GM12878 (cell line): ENCODE measurements around the gene CCIN.

Source experiments
- BRCA1 ChIP-seq: IDR thresholded peaks from 2 replicates; pipeline ENCODE4 v1.6.1; 2011; ENCODE audit warnings: low read depth, low read length, improper control_type of control experiment
- DPF2 ChIP-seq: fragments of 450-650 bp; IDR thresholded peaks from 2 replicates; pipeline ENCODE4 v1.6.1; 2017; ENCODE audit warnings: mild to moderate bottlenecking
- EP300 ChIP-seq, 2 experiments: fragments of 150-350 bp in 1 of 2; IDR thresholded peaks; 2 replicates each; pipeline ENCODE4 v1.6.1; 2011 to 2012; ENCODE audit warnings: low read depth in 2 of 2, low read length in 2 of 2, borderline replicate concordance in 1 of 2, improper control_type of control experiment in 1 of 2, inconsistent platforms in 1 of 2; ENCODE audit not compliant: control insufficient read depth in 1 of 2
- FOXM1 ChIP-seq: IDR thresholded peaks from 2 replicates; pipeline ENCODE4 v1.6.1; 2012; ENCODE audit warnings: low read depth, mild to moderate bottlenecking, inconsistent platforms, low read length, moderate library complexity
- POLR2A ChIP-seq: IDR thresholded peaks from 2 replicates; pipeline ENCODE4 v1.6.1; 2011; ENCODE audit warnings: low read depth, mild to moderate bottlenecking, low read length
- RFX5 ChIP-seq: IDR thresholded peaks from 2 replicates; pipeline ENCODE4 v1.6.1; 2011; ENCODE audit warnings: low read depth, low read length, improper control_type of control experiment
- SP1 ChIP-seq: IDR thresholded peaks from one replicate; pipeline ENCODE4 v1.6.1; 2011; ENCODE audit warnings: low read depth, low read length
- YY1 ChIP-seq: IDR thresholded peaks from 2 replicates; pipeline ENCODE4 v1.6.1; 2011; ENCODE audit warnings: low read depth, mild to moderate bottlenecking, low read length
- ZZZ3 ChIP-seq: IDR thresholded peaks from 2 replicates; pipeline ENCODE4 v1.6.1; 2011; ENCODE audit warnings: low read depth; ENCODE audit not compliant: control insufficient read depth, insufficient read length
- TF ChIP-seq, protein P1 (sequence below), 3 experiments: IDR thresholded peaks in 2 of 3; conservative IDR thresholded peaks in 1 of 3; 2 replicates each; pipeline ENCODE4 v1.5.1; 2011; ENCODE audit warnings: low read depth in 3 of 3, low read length in 3 of 3, mild to moderate bottlenecking in 3 of 3, control low read depth in 2 of 3, moderate library complexity in 2 of 3, inconsistent platforms in 1 of 3, mixed read lengths in 1 of 3; ENCODE audit not compliant: control insufficient read depth in 2 of 3, insufficient read depth in 1 of 3; ENCODE audit errors: extremely low read depth in 1 of 3
- TF ChIP-seq, protein P2 (sequence below): IDR thresholded peaks from 2 replicates; pipeline ENCODE4 v1.6.1; 2012; ENCODE audit warnings: low read depth, low read length, improper control_type of control experiment
- TF ChIP-seq, protein P3 (sequence below): IDR thresholded peaks from 2 replicates; pipeline ENCODE4 v1.6.1; 2012; ENCODE audit warnings: low read depth, low read length, improper control_type of control experiment
- TF ChIP-seq, protein P4 (sequence below): fragments of 450-650 bp; IDR thresholded peaks from 2 replicates; pipeline ENCODE4 v1.6.1; 2014; ENCODE audit warnings: mild to moderate bottlenecking
- TF ChIP-seq, protein P5 (sequence below): IDR thresholded peaks from 2 replicates; pipeline ENCODE4 v1.6.1; 2012; ENCODE audit warnings: low read length, inconsistent platforms

DNA sequence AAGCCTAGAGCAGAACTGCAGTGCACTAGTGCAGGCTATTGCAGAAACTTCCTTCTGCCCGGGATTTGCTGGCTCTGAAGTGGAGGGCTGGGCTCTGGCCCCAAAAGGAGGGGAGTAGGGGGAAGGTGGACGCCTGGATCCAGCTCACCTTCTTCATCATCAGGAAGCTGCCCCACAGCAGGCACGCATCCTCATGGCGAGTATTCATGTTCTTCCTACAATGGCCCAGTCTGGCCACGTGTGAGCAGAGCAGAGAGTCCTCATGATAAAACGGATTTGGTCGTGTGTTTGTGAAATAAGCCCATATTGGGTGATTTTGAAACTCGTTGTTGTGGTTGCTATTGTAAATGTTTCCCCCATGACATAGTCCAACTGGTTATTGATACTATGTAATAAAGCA lies 40.8 kb upstream of the CCIN start:
- TF ChIP-seq, protein P1, sequence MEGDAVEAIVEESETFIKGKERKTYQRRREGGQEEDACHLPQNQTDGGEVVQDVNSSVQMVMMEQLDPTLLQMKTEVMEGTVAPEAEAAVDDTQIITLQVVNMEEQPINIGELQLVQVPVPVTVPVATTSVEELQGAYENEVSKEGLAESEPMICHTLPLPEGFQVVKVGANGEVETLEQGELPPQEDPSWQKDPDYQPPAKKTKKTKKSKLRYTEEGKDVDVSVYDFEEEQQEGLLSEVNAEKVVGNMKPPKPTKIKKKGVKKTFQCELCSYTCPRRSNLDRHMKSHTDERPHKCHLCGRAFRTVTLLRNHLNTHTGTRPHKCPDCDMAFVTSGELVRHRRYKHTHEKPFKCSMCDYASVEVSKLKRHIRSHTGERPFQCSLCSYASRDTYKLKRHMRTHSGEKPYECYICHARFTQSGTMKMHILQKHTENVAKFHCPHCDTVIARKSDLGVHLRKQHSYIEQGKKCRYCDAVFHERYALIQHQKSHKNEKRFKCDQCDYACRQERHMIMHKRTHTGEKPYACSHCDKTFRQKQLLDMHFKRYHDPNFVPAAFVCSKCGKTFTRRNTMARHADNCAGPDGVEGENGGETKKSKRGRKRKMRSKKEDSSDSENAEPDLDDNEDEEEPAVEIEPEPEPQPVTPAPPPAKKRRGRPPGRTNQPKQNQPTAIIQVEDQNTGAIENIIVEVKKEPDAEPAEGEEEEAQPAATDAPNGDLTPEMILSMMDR (IDR thresholded peaks at IDR 0.05 in 2 of 3, conservative IDR thresholded peaks at IDR 0.05 in 1 of 3; ENCODE audit: control insufficient read depth in 2 of 3, extremely low read depth in 1 of 3, insufficient read depth in 1 of 3, low read depth in 3 of 3, low read length in 3 of 3): no peak
- TF ChIP-seq EP300 (IDR thresholded peaks at IDR 0.05; ENCODE audit: borderline replicate concordance in 1 of 2, control insufficient read depth in 1 of 2, low read depth in 2 of 2, low read length in 2 of 2) (no peak), FOXM1 (no peak), RFX5 (no peak), POLR2A (no peak), SP1 (no peak), BRCA1 (no peak), ZZZ3 (no peak), YY1 (no peak), DPF2 (no peak)
- TF ChIP-seq, protein P2, sequence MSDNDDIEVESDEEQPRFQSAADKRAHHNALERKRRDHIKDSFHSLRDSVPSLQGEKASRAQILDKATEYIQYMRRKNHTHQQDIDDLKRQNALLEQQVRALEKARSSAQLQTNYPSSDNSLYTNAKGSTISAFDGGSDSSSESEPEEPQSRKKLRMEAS: no peak
- TF ChIP-seq, protein P3, sequence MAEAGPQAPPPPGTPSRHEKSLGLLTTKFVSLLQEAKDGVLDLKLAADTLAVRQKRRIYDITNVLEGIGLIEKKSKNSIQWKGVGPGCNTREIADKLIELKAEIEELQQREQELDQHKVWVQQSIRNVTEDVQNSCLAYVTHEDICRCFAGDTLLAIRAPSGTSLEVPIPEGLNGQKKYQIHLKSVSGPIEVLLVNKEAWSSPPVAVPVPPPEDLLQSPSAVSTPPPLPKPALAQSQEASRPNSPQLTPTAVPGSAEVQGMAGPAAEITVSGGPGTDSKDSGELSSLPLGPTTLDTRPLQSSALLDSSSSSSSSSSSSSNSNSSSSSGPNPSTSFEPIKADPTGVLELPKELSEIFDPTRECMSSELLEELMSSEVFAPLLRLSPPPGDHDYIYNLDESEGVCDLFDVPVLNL: no peak
- TF ChIP-seq, protein P4, sequence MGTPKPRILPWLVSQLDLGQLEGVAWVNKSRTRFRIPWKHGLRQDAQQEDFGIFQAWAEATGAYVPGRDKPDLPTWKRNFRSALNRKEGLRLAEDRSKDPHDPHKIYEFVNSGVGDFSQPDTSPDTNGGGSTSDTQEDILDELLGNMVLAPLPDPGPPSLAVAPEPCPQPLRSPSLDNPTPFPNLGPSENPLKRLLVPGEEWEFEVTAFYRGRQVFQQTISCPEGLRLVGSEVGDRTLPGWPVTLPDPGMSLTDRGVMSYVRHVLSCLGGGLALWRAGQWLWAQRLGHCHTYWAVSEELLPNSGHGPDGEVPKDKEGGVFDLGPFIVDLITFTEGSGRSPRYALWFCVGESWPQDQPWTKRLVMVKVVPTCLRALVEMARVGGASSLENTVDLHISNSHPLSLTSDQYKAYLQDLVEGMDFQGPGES: no peak
- TF ChIP-seq, protein P5, sequence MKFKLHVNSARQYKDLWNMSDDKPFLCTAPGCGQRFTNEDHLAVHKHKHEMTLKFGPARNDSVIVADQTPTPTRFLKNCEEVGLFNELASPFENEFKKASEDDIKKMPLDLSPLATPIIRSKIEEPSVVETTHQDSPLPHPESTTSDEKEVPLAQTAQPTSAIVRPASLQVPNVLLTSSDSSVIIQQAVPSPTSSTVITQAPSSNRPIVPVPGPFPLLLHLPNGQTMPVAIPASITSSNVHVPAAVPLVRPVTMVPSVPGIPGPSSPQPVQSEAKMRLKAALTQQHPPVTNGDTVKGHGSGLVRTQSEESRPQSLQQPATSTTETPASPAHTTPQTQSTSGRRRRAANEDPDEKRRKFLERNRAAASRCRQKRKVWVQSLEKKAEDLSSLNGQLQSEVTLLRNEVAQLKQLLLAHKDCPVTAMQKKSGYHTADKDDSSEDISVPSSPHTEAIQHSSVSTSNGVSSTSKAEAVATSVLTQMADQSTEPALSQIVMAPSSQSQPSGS: no peak
